WTC11 (cell line): Measurements from ENCODE around the gene EIF3B. TPM values are rescaled to one million over a fixed set of nuclear protein-coding genes. Genes with fewer than 3 reads are reported as not detected.
A peak's percentile ranks its signal among the peaks of the same experiment; 100 is the strongest.

Source experiments
- EMX1 ChIP-seq: fragments of 250-450 bp; sonication (Bioruptor Pico); IDR thresholded peaks from 2 replicates; pipeline ENCODE4 v1.8.0; 2021; ENCODE audit warnings: mild to moderate bottlenecking
- ESRRA ChIP-seq: sonication (generic); formaldehyde crosslinking; IDR thresholded peaks from 2 replicates; pipeline ENCODE4 v1.8.1; 2022; ENCODE audit warnings: mild to moderate bottlenecking, missing genetic modification reagents, borderline replicate concordance
- GRHL2 ChIP-seq: fragments of 250-450 bp; sonication (Bioruptor Pico); IDR thresholded peaks from 2 replicates; pipeline ENCODE4 v1.8.0; 2022; ENCODE audit warnings: mild to moderate bottlenecking, moderate library complexity; ENCODE audit not compliant: insufficient replicate concordance, severe bottlenecking
- HMGA2 ChIP-seq: fragments of 250-450 bp; sonication (Bioruptor Pico); IDR thresholded peaks from 2 replicates; pipeline ENCODE4 v1.4.0; 2021; ENCODE audit warnings: mild to moderate bottlenecking, moderate library complexity
- JUN ChIP-seq: sonication (generic); formaldehyde crosslinking; IDR thresholded peaks from 2 replicates; pipeline ENCODE4 v1.8.0; 2023; ENCODE audit warnings: mild to moderate bottlenecking, missing genetic modification reagents
- MXD4 ChIP-seq: fragments of 250-450 bp; sonication (Bioruptor Pico); IDR thresholded peaks from 2 replicates; pipeline ENCODE4 v1.8.0; 2021; ENCODE audit warnings: mild to moderate bottlenecking, moderate library complexity, borderline replicate concordance
- NFE2L1 ChIP-seq: sonication (generic); formaldehyde crosslinking; IDR thresholded peaks from 2 replicates; pipeline ENCODE4 v1.8.1; 2023; ENCODE audit warnings: missing genetic modification reagents
- NR1H2 ChIP-seq: sonication (generic); formaldehyde crosslinking; IDR thresholded peaks from 2 replicates; pipeline ENCODE4 v1.9.0; 2021; ENCODE audit warnings: mild to moderate bottlenecking, moderate library complexity, missing genetic modification reagents
- NR2C2 ChIP-seq: sonication (generic); formaldehyde crosslinking; IDR thresholded peaks from 2 replicates; pipeline ENCODE4 v1.8.0; 2022; ENCODE audit warnings: mild to moderate bottlenecking, missing genetic modification reagents
- NR3C1 ChIP-seq: sonication (generic); formaldehyde crosslinking; conservative IDR thresholded peaks from 2 replicates; pipeline ENCODE4 v1.8.1; 2023; ENCODE audit warnings: low read depth, mild to moderate bottlenecking, missing genetic modification reagents
- OVOL2 ChIP-seq: fragments of 250-450 bp; sonication (Bioruptor Pico); IDR thresholded peaks from 2 replicates; pipeline ENCODE4 v1.9.0; 2021; ENCODE audit warnings: mild to moderate bottlenecking, borderline replicate concordance
- SMAD3 ChIP-seq: sonication (generic); formaldehyde crosslinking; IDR thresholded peaks from 2 replicates; pipeline ENCODE4 v1.8.0; 2022; ENCODE audit warnings: missing genetic modification reagents, mild to moderate bottlenecking, borderline replicate concordance
- SP1 ChIP-seq: sonication (generic); formaldehyde crosslinking; conservative IDR thresholded peaks from 2 replicates; pipeline ENCODE4 v1.8.1; 2022; ENCODE audit warnings: missing genetic modification reagents
- TCF7 ChIP-seq: sonication (generic); formaldehyde crosslinking; IDR thresholded peaks from 2 replicates; pipeline ENCODE4 v1.8.0; 2022; ENCODE audit warnings: mild to moderate bottlenecking, low read depth, missing genetic modification reagents, moderate library complexity
- TEAD4 ChIP-seq: sonication (generic); formaldehyde crosslinking; IDR thresholded peaks from 2 replicates; pipeline ENCODE4 v1.8.0; 2022; ENCODE audit warnings: mild to moderate bottlenecking, missing genetic modification reagents
- TP53 ChIP-seq: sonication (generic); formaldehyde crosslinking; IDR thresholded peaks from 2 replicates; pipeline ENCODE4 v1.8.1; 2023; ENCODE audit warnings: mild to moderate bottlenecking, missing genetic modification reagents
- ZNF121 ChIP-seq: sonication (generic); formaldehyde crosslinking; IDR thresholded peaks from 2 replicates; pipeline ENCODE4 v1.8.0; 2023; ENCODE audit warnings: missing genetic modification reagents
- ZNF232 ChIP-seq: sonication (generic); formaldehyde crosslinking; IDR thresholded peaks from 2 replicates; pipeline ENCODE4 v1.8.0; 2022; ENCODE audit warnings: mild to moderate bottlenecking, missing genetic modification reagents
- ZNF396 ChIP-seq: fragments of 250-450 bp; sonication (Bioruptor Pico); IDR thresholded peaks from 2 replicates; pipeline ENCODE4 v1.8.0; 2021; ENCODE audit warnings: mild to moderate bottlenecking, moderate library complexity, borderline replicate concordance
- ZNF416 ChIP-seq: fragments of 250-450 bp; sonication (Bioruptor Pico); IDR thresholded peaks from 2 replicates; pipeline ENCODE4 v1.9.0; 2021; ENCODE audit warnings: mild to moderate bottlenecking, inconsistent platforms
- total RNA-seq: library from RNA; stranded (reverse); gene quantifications from 3 replicates; pipeline ENCODE4 v1.2.3, GENCODE V29; 2021
- TF ChIP-seq, protein P1 (sequence below): sonication (generic); formaldehyde crosslinking; IDR thresholded peaks from 2 replicates; pipeline ENCODE4 v1.8.0; 2023; ENCODE audit warnings: missing genetic modification reagents, mild to moderate bottlenecking, borderline replicate concordance
- TF ChIP-seq, protein P2 (sequence below): sonication (generic); formaldehyde crosslinking; IDR thresholded peaks from 2 replicates; pipeline ENCODE4 v1.8.0; 2022; ENCODE audit warnings: missing genetic modification reagents
- TF ChIP-seq, protein P3 (sequence below): sonication (generic); formaldehyde crosslinking; IDR thresholded peaks from 2 replicates; pipeline ENCODE4 v1.8.0; 2022; ENCODE audit warnings: mild to moderate bottlenecking, missing genetic modification reagents
- TF ChIP-seq, protein P4 (sequence below): sonication (generic); formaldehyde crosslinking; IDR thresholded peaks from 2 replicates; pipeline ENCODE4 v1.8.0; 2022; ENCODE audit warnings: mild to moderate bottlenecking, missing genetic modification reagents
- TF ChIP-seq, protein P5 (sequence below): fragments of 250-450 bp; sonication (Bioruptor Pico); IDR thresholded peaks from 2 replicates; pipeline ENCODE4 v1.9.0; 2021; ENCODE audit warnings: mild to moderate bottlenecking
- TF ChIP-seq, protein P6 (sequence below): sonication (generic); formaldehyde crosslinking; IDR thresholded peaks from 2 replicates; pipeline ENCODE4 v1.8.1; 2023; ENCODE audit warnings: mild to moderate bottlenecking, missing genetic modification reagents, moderate library complexity

The EIF3B gene
- total RNA-seq, 1 experiment from 2014 or later: 361 TPM

DNA sequence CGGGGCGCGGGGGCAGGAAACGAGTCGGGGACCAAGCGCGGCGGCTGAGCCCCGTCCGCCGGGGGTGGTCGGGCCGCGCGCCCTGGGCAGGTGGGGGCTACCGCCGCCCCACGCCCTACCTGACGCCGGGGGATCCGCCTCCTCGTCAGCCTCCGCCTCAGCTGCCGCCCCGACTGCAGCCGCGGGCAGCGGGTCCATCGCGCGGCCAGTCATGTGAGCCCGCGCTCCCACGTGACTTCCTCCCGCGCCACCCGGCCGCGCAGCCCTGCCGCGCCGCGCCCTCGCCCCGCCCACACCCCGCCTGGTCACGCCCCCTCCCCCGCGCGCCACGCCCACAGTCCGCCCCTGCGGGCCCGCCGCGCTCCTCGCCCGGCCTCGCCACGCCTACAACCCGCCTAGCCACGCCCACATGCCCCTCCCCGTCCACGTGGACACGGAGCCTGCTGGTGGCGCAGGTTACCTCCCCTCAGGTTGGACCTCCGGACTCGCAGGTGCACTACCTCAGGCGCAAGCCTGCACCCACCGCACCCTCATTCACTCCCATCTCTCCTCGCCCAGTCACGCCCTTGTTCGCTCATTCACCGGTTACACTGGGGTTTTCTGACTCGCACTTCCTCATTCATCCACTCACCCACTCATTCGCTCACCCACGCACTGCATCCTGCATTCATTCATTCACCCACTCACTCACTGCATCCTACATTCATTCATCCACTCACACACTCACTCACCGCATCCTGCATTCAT is 40.2 kb upstream of the EIF3B start, which contains the start of gene SNX8 (continued):
- TF ChIP-seq, protein P1, sequence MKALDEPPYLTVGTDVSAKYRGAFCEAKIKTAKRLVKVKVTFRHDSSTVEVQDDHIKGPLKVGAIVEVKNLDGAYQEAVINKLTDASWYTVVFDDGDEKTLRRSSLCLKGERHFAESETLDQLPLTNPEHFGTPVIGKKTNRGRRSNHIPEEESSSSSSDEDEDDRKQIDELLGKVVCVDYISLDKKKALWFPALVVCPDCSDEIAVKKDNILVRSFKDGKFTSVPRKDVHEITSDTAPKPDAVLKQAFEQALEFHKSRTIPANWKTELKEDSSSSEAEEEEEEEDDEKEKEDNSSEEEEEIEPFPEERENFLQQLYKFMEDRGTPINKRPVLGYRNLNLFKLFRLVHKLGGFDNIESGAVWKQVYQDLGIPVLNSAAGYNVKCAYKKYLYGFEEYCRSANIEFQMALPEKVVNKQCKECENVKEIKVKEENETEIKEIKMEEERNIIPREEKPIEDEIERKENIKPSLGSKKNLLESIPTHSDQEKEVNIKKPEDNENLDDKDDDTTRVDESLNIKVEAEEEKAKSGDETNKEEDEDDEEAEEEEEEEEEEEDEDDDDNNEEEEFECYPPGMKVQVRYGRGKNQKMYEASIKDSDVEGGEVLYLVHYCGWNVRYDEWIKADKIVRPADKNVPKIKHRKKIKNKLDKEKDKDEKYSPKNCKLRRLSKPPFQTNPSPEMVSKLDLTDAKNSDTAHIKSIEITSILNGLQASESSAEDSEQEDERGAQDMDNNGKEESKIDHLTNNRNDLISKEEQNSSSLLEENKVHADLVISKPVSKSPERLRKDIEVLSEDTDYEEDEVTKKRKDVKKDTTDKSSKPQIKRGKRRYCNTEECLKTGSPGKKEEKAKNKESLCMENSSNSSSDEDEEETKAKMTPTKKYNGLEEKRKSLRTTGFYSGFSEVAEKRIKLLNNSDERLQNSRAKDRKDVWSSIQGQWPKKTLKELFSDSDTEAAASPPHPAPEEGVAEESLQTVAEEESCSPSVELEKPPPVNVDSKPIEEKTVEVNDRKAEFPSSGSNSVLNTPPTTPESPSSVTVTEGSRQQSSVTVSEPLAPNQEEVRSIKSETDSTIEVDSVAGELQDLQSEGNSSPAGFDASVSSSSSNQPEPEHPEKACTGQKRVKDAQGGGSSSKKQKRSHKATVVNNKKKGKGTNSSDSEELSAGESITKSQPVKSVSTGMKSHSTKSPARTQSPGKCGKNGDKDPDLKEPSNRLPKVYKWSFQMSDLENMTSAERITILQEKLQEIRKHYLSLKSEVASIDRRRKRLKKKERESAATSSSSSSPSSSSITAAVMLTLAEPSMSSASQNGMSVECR (CRISPR knock-in tag): peak; percentile 52; the same call in 1 of the 2 replicates
- no peak for TF ChIP-seq OVOL2
- TF ChIP-seq, protein P2, sequence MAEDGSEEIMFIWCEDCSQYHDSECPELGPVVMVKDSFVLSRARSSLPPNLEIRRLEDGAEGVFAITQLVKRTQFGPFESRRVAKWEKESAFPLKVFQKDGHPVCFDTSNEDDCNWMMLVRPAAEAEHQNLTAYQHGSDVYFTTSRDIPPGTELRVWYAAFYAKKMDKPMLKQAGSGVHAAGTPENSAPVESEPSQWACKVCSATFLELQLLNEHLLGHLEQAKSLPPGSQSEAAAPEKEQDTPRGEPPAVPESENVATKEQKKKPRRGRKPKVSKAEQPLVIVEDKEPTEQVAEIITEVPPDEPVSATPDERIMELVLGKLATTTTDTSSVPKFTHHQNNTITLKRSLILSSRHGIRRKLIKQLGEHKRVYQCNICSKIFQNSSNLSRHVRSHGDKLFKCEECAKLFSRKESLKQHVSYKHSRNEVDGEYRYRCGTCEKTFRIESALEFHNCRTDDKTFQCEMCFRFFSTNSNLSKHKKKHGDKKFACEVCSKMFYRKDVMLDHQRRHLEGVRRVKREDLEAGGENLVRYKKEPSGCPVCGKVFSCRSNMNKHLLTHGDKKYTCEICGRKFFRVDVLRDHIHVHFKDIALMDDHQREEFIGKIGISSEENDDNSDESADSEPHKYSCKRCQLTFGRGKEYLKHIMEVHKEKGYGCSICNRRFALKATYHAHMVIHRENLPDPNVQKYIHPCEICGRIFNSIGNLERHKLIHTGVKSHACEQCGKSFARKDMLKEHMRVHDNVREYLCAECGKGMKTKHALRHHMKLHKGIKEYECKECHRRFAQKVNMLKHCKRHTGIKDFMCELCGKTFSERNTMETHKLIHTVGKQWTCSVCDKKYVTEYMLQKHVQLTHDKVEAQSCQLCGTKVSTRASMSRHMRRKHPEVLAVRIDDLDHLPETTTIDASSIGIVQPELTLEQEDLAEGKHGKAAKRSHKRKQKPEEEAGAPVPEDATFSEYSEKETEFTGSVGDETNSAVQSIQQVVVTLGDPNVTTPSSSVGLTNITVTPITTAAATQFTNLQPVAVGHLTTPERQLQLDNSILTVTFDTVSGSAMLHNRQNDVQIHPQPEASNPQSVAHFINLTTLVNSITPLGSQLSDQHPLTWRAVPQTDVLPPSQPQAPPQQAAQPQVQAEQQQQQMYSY (CRISPR knock-in tag): no peak
- no peak for TF ChIP-seq ZNF121 (CRISPR knock-in tag)
- peak; percentile 15; the same call in 1 of the 2 replicates for TF ChIP-seq SMAD3 (CRISPR knock-in tag)
- TF ChIP-seq, protein P3, sequence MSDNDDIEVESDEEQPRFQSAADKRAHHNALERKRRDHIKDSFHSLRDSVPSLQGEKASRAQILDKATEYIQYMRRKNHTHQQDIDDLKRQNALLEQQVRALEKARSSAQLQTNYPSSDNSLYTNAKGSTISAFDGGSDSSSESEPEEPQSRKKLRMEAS (CRISPR knock-in tag): peak; percentile 80; the same call in 1 of the 2 replicates
- TF ChIP-seq NR3C1: no peak
- TF ChIP-seq SP1 (CRISPR knock-in tag): peak; percentile 99
- TF ChIP-seq JUN (CRISPR knock-in tag): no peak
- TF ChIP-seq, protein P4, sequence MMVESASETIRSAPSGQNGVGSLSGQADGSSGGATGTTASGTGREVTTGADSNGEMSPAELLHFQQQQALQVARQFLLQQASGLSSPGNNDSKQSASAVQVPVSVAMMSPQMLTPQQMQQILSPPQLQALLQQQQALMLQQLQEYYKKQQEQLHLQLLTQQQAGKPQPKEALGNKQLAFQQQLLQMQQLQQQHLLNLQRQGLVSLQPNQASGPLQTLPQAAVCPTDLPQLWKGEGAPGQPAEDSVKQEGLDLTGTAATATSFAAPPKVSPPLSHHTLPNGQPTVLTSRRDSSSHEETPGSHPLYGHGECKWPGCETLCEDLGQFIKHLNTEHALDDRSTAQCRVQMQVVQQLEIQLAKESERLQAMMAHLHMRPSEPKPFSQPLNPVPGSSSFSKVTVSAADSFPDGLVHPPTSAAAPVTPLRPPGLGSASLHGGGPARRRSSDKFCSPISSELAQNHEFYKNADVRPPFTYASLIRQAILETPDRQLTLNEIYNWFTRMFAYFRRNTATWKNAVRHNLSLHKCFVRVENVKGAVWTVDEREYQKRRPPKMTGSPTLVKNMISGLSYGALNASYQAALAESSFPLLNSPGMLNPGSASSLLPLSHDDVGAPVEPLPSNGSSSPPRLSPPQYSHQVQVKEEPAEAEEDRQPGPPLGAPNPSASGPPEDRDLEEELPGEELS (CRISPR knock-in tag): peak; percentile 33; the same call in 1 of the 2 replicates
- TF ChIP-seq HMGA2 (CRISPR knock-in tag): no peak
- no peak for TF ChIP-seq TEAD4
- TF ChIP-seq MXD4 (CRISPR knock-in tag): no peak
- 0 out of 2 replicates have a peak, but pooled peaks have one; percentile 5 for TF ChIP-seq NFE2L1
- TF ChIP-seq ZNF232 (CRISPR knock-in tag): no peak
- no peak for TF ChIP-seq ESRRA (CRISPR knock-in tag)
- TF ChIP-seq TP53 (CRISPR knock-in tag): no peak
- TF ChIP-seq NR2C2: no peak
- TF ChIP-seq EMX1 (CRISPR knock-in tag): 0 out of 2 replicates have a peak, but pooled peaks have one; percentile 53
- TF ChIP-seq TCF7: no peak
- TF ChIP-seq ZNF396 (CRISPR knock-in tag): no peak
- no peak for TF ChIP-seq NR1H2 (CRISPR knock-in tag)
- TF ChIP-seq, protein P5, sequence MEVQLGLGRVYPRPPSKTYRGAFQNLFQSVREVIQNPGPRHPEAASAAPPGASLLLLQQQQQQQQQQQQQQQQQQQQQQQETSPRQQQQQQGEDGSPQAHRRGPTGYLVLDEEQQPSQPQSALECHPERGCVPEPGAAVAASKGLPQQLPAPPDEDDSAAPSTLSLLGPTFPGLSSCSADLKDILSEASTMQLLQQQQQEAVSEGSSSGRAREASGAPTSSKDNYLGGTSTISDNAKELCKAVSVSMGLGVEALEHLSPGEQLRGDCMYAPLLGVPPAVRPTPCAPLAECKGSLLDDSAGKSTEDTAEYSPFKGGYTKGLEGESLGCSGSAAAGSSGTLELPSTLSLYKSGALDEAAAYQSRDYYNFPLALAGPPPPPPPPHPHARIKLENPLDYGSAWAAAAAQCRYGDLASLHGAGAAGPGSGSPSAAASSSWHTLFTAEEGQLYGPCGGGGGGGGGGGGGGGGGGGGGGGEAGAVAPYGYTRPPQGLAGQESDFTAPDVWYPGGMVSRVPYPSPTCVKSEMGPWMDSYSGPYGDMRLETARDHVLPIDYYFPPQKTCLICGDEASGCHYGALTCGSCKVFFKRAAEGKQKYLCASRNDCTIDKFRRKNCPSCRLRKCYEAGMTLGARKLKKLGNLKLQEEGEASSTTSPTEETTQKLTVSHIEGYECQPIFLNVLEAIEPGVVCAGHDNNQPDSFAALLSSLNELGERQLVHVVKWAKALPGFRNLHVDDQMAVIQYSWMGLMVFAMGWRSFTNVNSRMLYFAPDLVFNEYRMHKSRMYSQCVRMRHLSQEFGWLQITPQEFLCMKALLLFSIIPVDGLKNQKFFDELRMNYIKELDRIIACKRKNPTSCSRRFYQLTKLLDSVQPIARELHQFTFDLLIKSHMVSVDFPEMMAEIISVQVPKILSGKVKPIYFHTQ (CRISPR knock-in tag): no peak
- TF ChIP-seq GRHL2 (CRISPR knock-in tag): no peak
- TF ChIP-seq ZNF416: no peak
- TF ChIP-seq, protein P6, sequence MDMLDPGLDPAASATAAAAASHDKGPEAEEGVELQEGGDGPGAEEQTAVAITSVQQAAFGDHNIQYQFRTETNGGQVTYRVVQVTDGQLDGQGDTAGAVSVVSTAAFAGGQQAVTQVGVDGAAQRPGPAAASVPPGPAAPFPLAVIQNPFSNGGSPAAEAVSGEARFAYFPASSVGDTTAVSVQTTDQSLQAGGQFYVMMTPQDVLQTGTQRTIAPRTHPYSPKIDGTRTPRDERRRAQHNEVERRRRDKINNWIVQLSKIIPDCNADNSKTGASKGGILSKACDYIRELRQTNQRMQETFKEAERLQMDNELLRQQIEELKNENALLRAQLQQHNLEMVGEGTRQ (CRISPR knock-in tag): peak; percentile 98
